Non-pigmented ciliary epithelial cell (primary cell): Measurements from ENCODE around the gene MYOD1.

Experiments
- DNase-seq: peaks from one replicate; pipeline ENCODE4 v3.0.0-alpha.2; 2010; ENCODE audit warnings: low read depth

MYOD1 gene

GRCh38 chr11:17734986-17735817 lies 15.8 kb downstream of the MYOD1 start:
- no peak for DNase-seq

GRCh38 chr11:17735818-17736578 lies 16.6 kb downstream of the MYOD1 start:
- DNase-seq, result no peak

GRCh38 chr11:17736579-17736893 lies 17.2 kb downstream of the MYOD1 start:
- DNase-seq, result no peak

GRCh38 chr11:17736930-17737817 lies 17.8 kb downstream of the MYOD1 start:
- DNase-seq, result no peak

GRCh38 chr11:17738151-17738973 lies 19.0 kb downstream of the MYOD1 start:
- DNase-seq, result no peak

- no peak for DNase-seq
Measured at GRCh38 chr11:17739945-17740338, 20.6 kb downstream of the MYOD1 start.

- DNase-seq, result no peak
Measured at GRCh38 chr11:17740649-17741235, 21.4 kb downstream of the MYOD1 start.

GRCh38 chr11:17741487-17741886 lies 22.1 kb downstream of the MYOD1 start:
- no peak for DNase-seq

- no peak for DNase-seq
Measured at GRCh38 chr11:17742019-17742418, 22.6 kb downstream of the MYOD1 start.

- no peak for DNase-seq
Measured at GRCh38 chr11:17743026-17743807, 23.8 kb downstream of the MYOD1 start.

GRCh38 chr11:17743808-17744119 lies 24.4 kb downstream of the MYOD1 start:
- no peak for DNase-seq

- no peak for DNase-seq
Measured at GRCh38 chr11:17744151-17744940, 25.0 kb downstream of the MYOD1 start.

- no peak for DNase-seq
Measured at GRCh38 chr11:17745023-17745772, 25.8 kb downstream of the MYOD1 start.

GRCh38 chr11:17746096-17746495 lies 26.7 kb downstream of the MYOD1 start:
- no peak for DNase-seq

- DNase-seq, result no peak
Measured at GRCh38 chr11:17747131-17747955, 28.0 kb downstream of the MYOD1 start.

GRCh38 chr11:17748044-17748443 lies 28.7 kb downstream of the MYOD1 start:
- no peak for DNase-seq

- DNase-seq, result no peak
Measured at GRCh38 chr11:17748761-17749721, 29.7 kb downstream of the MYOD1 start.
